ENCODE data around the gene DAO. TPM values are rescaled to one million over a fixed set of nuclear protein-coding genes. Genes with fewer than 3 reads are reported as not detected.
"Not testable (repeated sequence)": the region's sequence is repeated elsewhere in the genome, so short reads cannot be mapped to it uniquely, and the experiment has no call there.

The DAO gene
- total RNA-seq, 1 donor from 2014 or later = not detected

DNA sequence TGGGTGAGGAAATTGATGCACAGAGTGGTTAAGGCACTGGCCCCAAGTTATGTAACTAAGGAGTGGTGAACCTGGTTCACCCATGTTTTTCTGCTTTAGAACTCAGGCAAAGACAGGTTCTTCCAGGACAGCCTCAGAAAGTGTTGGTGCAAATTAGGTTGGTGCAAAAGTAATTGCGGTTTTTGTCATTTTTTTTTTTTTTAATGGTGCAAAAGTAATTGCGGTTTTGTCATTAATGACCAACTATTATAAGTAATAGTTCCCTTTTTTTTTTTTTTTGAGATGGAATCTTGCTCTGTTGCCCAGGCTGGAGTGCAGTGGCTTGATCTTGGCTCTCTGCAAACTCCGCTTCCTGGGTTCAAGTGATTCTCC is 17.3 kb upstream of the DAO start:
- Mint-ChIP-seq H3K4me1 (ENCODE audit: low read depth) (peaks cover 5% of the 10 kb centered on the region), H3K9me3 (ENCODE audit: low read depth) (peaks cover 3% of the 10 kb centered on the region), H3K27ac (no peak overlapping the region), H3K4me3 (ENCODE audit: low read depth) (no peak overlapping the region), H3K27me3 (peaks cover 22% of the 10 kb centered on the region), H3K36me3 (ENCODE audit: insufficient read depth) (peaks cover 2% of the 10 kb centered on the region)
- TF ChIP-seq, protein P1, sequence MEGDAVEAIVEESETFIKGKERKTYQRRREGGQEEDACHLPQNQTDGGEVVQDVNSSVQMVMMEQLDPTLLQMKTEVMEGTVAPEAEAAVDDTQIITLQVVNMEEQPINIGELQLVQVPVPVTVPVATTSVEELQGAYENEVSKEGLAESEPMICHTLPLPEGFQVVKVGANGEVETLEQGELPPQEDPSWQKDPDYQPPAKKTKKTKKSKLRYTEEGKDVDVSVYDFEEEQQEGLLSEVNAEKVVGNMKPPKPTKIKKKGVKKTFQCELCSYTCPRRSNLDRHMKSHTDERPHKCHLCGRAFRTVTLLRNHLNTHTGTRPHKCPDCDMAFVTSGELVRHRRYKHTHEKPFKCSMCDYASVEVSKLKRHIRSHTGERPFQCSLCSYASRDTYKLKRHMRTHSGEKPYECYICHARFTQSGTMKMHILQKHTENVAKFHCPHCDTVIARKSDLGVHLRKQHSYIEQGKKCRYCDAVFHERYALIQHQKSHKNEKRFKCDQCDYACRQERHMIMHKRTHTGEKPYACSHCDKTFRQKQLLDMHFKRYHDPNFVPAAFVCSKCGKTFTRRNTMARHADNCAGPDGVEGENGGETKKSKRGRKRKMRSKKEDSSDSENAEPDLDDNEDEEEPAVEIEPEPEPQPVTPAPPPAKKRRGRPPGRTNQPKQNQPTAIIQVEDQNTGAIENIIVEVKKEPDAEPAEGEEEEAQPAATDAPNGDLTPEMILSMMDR (IDR thresholded peaks at IDR 0.05; ENCODE audit: unreplicated experiment) = no peak
- no peak for DNase-seq (ENCODE audit: low spot score, unreplicated experiment)

DNA sequence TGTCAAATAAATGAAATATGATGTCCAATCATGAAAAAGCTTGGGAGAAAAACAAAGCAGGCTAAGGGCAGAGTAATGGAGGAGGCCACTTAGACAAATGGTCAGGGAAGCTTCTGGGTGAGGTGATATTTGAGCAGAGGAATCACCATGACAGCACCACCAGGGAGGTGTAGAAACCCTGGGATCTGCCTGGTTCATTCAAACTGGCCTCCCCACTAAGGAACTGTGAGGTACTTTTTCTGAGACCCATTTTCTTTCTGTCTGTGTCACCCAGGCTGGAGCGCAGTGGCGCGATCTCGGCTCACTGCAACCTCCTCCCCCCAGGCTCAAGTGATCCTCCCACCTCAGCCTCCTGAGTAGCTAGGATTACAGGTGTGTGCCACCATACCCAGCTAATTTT is 14.7 kb upstream of the DAO start:
- Mint-ChIP-seq H3K4me1 (ENCODE audit: low read depth) (no peaks in the 10 kb centered on the region), H3K36me3 (ENCODE audit: insufficient read depth) (peaks cover 2% of the 10 kb centered on the region), H3K4me3 (ENCODE audit: low read depth) (no peak overlapping the region), H3K9me3 (ENCODE audit: low read depth) (peaks cover 3% of the 10 kb centered on the region), H3K27ac (no peak overlapping the region), H3K27me3 (peaks cover 6% of the 10 kb centered on the region)
- no peak for DNase-seq (ENCODE audit: low spot score, unreplicated experiment)
- TF ChIP-seq, protein P1 (IDR thresholded peaks at IDR 0.05; ENCODE audit: unreplicated experiment) = no peak

DNA sequence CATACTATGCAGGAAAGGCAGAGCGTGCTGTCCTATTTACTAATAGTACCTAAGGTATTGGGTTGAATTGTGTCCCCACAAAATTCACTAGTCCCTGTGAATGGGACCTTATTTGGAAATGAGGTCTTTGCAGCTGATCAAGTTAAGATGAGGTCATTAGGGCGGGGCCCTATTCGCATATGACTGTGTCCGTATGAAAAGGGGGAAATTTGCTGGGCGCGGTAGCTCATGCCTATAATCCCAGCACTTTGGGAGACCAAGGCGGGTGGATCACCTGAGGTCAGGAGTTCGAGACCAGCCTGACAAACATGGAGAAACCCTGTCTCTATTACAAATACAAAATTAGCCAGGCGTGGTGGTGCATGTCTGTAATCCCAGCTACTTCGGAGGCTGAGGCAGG is 13.8 kb upstream of the DAO start:
- H3K4me3 Mint-ChIP-seq (ENCODE audit: low read depth); H3K27me3 Mint-ChIP-seq; H3K9me3 Mint-ChIP-seq (ENCODE audit: low read depth); H3K4me1 Mint-ChIP-seq (ENCODE audit: low read depth); H3K36me3 Mint-ChIP-seq (ENCODE audit: insufficient read depth); H3K27ac Mint-ChIP-seq; DNase-seq (ENCODE audit: low spot score, unreplicated experiment): not testable (repeated sequence)

DNA sequence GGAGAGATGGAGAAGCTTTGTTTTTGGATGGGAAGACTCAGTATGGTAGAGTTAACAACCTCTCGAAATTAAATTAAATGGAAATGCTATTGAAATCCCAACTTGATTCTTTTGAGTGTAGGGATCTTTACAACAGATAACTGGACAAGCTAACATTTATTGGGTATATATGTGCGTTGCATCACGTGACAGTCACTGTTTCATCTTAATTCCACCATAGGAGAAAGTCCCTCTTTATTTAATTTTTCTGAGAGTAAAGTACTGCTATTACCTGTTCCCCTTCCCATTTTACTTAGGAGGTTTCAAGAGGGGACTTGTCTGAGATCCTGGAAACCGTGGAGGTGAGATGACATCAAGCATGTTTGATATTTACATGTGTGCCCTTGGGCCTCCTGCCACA is 11.1 kb upstream of the DAO start:
- TF ChIP-seq, protein P1 (IDR thresholded peaks at IDR 0.05; ENCODE audit: unreplicated experiment) = no peak
- no peaks in the 10 kb centered on the region for H3K36me3 Mint-ChIP-seq (ENCODE audit: insufficient read depth)
- no peak overlapping the region for H3K4me3 Mint-ChIP-seq (ENCODE audit: low read depth)
- H3K4me1 Mint-ChIP-seq (ENCODE audit: low read depth) = peaks cover 1% of the 10 kb centered on the region
- H3K27ac Mint-ChIP-seq = peak overlapping the region; percentile 64
- no peaks in the 10 kb centered on the region for H3K27me3 Mint-ChIP-seq
- H3K9me3 Mint-ChIP-seq (ENCODE audit: low read depth) = no peaks in the 10 kb centered on the region
- no peak for DNase-seq (ENCODE audit: low spot score, unreplicated experiment)

DNA sequence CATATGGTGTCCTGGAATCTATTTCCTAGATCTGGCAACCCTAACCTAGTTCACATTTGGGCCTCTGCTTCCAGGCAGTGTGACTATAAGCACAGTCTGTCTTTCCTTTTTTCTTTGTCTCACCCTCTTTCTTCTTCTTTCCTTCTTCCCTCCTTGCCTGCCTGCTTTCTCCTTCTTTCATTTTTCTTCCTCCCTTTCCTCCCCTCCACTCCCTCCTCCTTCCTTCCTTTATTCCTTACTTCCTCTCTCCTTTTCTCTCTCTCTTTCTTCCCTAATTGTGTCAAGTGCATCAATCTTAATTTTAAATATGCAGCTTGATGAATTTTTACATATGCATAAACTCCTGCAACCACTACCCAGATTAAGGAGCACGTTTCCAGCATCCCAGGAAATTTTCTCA is 4.6 kb upstream of the DAO start:
- Mint-ChIP-seq H3K4me3 (ENCODE audit: low read depth) (no peak overlapping the region), H3K36me3 (ENCODE audit: insufficient read depth) (no peaks in the 10 kb centered on the region), H3K9me3 (ENCODE audit: low read depth) (no peaks in the 10 kb centered on the region), H3K27me3 (no peaks in the 10 kb centered on the region), H3K4me1 (ENCODE audit: low read depth) (peaks cover 1% of the 10 kb centered on the region), H3K27ac (no peak overlapping the region)
- DNase-seq (ENCODE audit: low spot score, unreplicated experiment) = no peak
- TF ChIP-seq, protein P1 (IDR thresholded peaks at IDR 0.05; ENCODE audit: unreplicated experiment) = no peak

DNA sequence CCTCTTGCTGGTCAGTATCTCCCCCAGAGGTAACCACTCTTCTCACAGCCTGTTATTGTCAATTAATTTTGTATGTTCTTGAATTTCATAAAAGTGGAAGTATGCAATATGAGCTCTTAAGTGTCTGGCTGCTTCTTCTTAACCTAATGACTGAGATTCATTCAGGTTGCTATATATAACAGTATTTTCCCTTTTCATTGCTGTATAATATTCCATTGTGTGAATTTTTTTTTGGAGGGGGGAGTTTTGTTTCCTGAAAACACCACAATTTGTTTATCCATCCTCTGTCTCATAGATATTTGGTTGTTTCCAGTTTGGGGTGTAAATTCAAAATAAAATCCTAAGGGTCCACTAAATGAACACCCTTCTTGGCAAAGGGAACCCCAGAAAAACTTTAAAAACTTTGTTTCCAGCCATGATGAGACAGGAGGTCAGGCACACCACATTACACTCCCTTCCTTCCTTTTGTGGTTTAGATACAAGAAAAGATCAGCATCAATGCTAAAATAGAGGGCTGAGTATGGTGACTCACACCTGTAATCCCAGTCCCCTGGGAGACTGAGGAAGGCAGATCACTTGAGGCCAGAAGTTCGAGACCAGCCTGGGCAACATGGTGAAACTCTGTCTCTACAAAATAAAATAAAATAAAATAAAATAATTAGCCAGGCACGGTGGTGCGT is 4.1 kb upstream of the DAO start:
- Mint-ChIP-seq H3K9me3 (ENCODE audit: low read depth) (no peaks in the 10 kb centered on the region), H3K4me3 (ENCODE audit: low read depth) (no peak overlapping the region), H3K36me3 (ENCODE audit: insufficient read depth) (no peaks in the 10 kb centered on the region), H3K27ac (no peak overlapping the region), H3K27me3 (no peaks in the 10 kb centered on the region), H3K4me1 (ENCODE audit: low read depth) (peaks cover 1% of the 10 kb centered on the region)
- DNase-seq (ENCODE audit: low spot score, unreplicated experiment) = no peak
- TF ChIP-seq, protein P1 (IDR thresholded peaks at IDR 0.05; ENCODE audit: unreplicated experiment) = no peak

Measured in progenitor cell of endocrine pancreas (in vitro differentiated cells).